ENCODE results near the gene CFAP47.
A peak's percentile ranks its signal among the peaks of the same experiment; 100 is the strongest.
"Not testable (repeated sequence)": the region's sequence is repeated elsewhere in the genome, so short reads cannot be mapped to it uniquely, and the experiment has no call there.

The CFAP47 gene, protein sequence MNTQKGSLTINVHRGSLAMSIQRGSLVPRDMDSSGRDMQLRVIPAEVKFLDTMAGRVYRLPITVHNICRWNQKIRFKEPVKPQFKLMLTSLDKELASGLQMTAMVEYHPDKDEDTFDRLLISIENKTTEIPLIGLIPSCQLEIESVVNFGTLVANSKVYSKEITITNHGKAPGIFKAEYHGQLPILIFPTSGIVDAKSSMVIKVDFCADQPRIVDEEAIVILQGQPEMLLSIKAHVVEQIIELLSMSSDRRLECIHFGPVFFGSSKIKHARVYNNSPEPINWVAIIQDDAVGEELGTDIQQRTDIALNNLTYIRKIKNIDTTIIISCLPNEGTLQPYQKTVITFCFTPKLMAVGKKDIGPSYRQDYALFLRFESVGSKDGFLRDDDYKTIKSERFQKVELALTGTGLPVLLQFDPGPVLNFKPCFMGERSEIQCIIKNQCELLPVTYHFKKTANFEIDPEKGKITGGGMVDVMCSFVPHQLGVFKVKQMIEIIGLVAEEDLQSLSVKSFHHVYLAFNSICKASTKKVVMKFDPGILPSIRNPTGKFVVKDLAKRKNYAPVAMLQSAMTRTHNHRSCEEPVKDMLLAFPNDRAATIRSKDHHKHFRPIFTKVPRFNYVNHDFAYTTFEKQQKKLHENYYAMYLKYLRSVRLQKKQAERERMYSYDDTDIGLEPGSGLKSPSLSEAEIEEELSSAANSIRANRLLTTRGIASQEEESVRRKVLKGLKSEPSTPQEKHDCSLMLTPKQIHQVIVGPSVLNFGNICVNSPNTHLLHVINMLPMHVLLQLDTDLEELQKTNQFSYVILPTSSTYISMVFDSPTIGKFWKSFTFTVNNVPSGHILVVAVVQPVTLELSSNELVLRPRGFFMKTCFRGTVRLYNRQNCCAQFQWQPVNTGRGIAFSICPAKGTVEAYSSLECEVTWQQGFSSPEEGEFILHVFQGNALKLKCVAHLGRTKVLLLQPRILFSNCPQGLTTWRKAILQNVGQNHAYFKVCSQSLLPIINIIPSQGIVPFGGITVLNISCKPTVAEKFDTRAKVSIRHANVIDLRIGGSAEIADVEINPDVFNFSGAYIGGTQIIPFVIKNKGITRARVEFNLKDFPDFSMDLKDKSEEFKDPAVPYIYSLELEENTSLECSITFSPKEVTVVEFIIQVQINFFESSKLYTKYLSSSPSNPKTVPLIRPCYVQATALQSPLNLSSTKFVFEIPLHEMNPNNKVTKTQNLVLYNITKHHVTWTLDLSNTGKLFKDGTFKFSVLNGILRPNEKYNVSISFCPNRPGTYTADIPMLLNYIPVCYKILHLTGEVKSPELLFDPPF (N-terminal part only)

DNA sequence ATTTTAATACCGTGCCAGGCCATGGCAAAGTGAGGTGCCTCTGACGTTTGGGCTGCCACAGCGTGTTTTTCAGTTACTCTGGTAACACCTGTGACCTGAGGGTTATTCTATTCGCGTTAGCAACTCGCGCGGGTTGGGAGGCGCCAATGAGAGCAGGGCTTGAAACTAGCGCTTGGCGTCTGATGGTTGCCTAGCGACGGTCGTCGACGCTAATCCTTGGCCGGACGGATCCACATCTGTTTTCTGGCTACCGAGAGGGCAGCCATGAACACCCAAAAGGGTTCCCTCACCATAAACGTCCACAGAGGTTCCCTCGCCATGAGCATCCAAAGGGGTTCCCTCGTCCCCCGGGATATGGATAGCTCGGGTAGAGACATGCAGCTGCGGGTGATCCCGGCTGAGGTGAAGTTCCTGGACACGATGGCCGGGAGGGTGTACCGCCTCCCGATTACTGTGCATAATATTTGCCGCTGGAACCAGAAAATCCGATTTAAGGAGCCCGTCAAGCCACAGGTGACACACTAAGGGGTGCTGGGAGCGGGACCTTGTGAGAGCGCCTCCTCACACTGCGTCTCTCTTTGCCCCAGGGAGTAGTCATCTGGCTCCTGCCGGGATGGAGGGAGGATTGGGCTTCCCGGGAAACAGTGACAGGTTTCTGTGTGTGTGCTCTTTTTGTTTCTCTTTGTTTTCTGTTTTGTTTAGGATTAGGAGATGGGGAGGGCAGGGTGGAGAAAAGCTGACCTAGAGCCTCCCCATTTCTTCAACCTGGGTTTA, at the start of gene CFAP47:
Gene CFAP47, plus strand, starts transcription at position 199 of the 774 bp plus-strand sequence. Its CDS starts 66 bp downstream, at position 265.
- DNase-seq (ENCODE audit: low read depth in 3 of 3), result no peak

DNA sequence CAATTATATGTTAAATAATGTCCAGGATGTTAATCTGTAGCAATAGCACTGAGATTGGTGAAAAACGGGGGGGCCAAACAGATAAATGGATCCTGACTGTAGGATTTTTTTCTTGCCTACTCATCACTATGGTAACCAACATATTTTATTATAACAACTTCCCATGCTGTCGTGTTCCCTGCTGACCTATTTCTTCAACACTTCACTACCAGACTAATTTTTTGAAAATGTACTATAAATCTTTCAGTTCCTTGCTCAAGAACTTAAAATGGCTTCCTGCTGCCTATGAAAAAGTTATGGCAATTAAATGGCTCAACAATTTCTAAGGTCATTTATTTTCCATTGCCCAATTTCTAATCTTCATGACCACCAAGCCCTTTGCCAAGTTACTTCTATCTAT, 38.9 kb upstream of the CFAP47 start:
- DNase-seq (ENCODE audit: low read depth in 3 of 3), result no peak

DNA sequence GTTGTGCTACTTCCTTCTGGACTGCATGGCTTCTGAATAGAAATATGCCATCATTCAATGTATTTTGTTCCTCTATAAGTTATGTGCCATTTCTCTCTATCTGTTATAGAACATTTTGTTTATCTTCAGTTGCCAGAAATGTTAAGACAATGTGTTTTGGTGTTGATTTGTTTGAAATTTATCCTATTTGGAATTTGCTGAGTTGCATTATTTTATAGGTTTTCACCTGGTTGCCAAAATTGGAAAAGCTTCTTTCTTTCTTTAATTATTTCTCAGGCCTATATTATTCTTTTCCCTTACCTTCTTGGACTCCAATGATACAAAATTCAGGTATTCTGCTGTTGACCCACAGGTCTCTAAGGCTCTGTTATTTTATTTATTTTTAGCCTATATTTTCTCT, 33.4 kb upstream of the CFAP47 start:
- no peak for DNase-seq (ENCODE audit: low read depth in 3 of 3)

DNA sequence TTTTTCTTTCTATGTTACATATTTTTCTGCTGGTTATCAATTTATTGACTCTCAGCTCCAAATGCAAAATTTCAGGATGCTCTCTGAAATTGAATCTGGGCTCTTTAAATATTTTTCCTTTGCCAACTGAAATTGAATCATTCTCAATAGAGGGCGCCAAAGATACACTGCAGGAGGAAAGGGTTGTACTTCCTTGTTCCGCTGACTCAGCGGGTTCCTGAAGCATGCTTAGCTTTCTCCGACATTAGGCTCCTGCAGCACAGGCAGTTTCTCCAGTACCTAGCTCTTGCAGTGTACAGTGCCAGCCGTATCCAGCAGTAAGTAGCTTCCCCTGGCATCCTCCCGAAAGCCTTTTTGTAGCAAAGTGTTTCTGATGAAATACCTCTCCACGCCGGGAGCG, 28.8 kb upstream of the CFAP47 start:
- DNase-seq (ENCODE audit: low read depth in 3 of 3), result peak in 1 of 3 donors; percentile 9

GRCh38 chrX:35986816-35987215, 67.3 kb downstream of the CFAP47 start:
- not testable (repeated sequence) for DNase-seq (ENCODE audit: low read depth in 3 of 3)

DNA sequence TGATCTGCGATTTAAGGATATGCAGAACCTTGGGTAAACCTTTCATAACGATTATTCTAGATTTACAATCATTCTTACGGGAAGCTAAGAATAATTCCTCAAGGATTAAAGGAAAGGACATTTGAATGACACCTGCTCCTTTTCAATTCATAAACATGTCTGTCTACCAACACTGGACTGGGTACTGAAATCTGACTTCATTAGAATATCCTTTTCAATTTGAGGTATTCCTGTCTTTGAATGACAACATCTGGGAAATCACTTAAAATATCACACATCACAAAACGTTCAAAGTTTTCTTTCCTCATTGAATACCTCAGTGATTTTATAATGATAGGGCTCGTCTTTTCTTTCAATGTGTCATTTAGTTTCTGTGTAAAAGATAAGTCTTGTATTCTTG, 87.7 kb downstream of the CFAP47 start:
- DNase-seq (ENCODE audit: low read depth in 3 of 3), result no peak

DNA sequence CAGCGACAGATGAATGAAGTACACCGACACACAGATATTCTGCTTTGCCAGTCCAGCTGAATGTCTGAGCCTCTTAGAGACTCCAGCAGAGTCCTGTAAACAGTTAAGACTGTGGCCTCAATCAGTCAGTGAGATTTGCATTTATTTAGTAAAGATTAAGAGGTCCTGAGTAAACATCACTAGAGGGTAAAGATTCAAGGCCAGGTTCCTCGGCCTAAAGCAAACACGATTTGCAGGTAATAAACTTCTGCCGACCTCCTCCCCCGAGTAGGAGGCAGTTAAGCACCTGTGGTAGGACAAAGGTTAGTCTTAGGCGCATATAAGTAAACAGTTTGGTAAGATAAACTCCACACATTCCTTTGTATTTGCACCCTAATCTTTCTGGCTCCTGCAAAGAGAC, 99.6 kb downstream of the CFAP47 start:
- DNase-seq (ENCODE audit: low read depth in 3 of 3), result no peak

DNA sequence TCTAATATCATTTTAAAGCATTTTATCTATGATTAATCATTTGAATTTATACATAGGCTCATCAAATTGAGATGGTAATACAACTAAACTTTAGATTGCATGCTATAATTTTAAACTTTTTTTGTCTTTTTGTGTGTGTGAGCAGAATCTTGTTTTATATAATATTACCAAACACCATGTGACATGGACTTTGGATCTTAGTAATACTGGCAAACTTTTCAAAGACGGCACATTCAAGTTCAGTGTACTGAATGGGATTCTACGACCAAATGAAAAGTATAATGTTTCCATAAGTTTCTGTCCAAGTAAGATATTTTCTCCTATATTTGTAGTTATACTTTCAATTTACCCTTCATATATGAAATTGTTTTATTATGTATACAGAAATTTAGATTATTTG, 116.0 kb downstream of the CFAP47 start:
- DNase-seq (ENCODE audit: low read depth in 3 of 3), result no peak

DNA sequence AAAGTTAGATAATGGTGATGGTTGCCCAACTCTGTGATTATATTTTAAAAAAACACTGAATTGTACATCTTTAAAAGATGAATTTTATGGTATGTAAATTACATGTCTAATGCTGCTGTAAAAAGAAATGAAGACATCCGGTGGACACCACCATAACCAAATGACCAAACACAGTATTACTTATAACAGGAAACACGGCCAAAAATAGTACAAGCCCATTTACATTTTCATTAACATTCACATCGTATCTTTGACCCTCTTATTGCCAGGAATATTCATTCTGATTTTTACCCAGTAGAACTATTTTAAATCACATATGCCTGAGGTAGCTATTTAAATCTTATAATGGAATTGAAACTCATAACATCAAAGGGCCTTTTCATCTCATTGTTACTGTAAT, 143.2 kb downstream of the CFAP47 start:
- no peak for DNase-seq (ENCODE audit: low read depth in 3 of 3)

GRCh38 chrX:36071061-36071460, 151.5 kb downstream of the CFAP47 start:
- no peak for DNase-seq (ENCODE audit: low read depth in 3 of 3)

DNA sequence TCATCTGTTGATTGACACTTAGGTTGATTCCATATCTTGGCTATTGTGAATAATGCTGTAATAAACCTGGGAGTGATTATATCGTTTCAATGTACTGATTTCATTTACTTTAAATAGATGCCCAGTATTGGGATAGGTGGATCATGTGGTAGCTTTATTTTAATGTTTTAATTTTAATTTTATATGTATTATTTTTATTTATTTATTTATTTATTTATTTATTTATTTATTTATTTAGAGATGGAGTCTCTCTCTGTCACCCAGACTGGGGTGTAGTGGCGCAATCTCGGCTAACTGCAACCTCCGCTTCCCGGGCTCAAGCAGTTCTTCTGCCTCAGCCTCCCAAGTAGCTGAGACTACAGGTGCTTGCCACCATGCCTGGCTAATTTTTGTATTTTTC, 155.5 kb downstream of the CFAP47 start:
- DNase-seq (ENCODE audit: low read depth in 3 of 3), result not testable (repeated sequence)

DNA sequence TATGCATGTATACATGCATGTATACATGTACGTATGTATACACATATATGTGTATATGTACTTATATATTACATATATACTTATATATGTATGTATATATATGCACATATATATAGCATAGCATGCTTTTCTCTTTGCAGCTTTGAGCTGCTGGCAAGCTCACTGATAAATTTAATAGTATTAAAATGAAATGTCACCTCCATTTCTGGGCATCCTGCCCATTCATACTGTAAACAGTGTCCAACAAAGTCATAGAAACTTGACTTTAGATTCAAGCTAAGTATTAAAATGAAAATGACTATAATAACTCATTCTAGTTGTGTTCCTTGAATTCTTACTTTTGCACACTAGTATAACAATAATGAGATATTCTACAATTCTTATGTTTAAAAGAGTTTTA, 163.7 kb downstream of the CFAP47 start:
- DNase-seq (ENCODE audit: low read depth in 3 of 3), result no peak

- no peak for DNase-seq (ENCODE audit: low read depth in 3 of 3)
Observed at GRCh38 chrX:36087366-36087765, 167.8 kb downstream of the CFAP47 start.

GRCh38 chrX:36088939-36089338, 169.4 kb downstream of the CFAP47 start:
- DNase-seq (ENCODE audit: low read depth in 3 of 3), result not testable (repeated sequence)

GRCh38 chrX:36102425-36102824, 182.9 kb downstream of the CFAP47 start:
- no peak for DNase-seq (ENCODE audit: low read depth in 3 of 3)

DNA sequence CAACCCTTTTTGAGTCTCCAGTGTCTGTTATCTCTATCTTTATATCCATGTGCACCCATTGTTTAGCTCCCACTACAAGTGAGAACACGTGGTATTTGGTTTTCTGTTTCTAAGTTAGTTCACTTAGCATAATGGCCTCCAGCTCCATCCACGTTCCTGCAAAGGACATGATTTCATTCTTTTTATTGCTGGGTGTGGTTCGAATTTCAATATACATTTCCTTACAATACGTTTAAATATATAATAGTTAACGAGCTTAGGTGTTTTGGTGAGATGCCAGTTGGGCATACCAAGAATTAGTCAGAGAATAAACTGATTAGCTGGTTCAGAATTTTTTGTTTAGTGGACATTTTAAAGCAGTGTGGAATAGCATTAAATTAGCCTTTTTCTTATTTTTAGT, 196.7 kb downstream of the CFAP47 start:
- no peak for DNase-seq (ENCODE audit: low read depth in 3 of 3)

DNA sequence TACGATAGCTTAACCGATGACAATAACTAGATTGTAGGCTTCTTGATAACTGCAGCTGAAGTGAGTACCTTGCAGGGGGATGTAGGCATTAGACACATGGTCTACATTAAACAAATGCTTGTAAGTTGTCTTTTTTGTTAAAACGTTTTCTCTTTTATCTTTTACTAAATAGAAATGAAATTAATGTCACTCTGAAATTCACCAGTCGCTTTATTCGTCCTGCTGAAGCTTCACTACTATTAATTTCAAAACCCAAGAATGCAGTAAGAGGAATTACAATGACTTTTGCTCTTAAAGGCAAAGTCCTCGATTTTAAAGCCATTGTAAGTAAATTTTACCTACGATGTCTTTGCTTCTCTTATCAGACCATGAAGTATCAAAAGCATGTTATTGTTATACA, 239.7 kb downstream of the CFAP47 start:
- DNase-seq (ENCODE audit: low read depth in 3 of 3), result no peak

DNA sequence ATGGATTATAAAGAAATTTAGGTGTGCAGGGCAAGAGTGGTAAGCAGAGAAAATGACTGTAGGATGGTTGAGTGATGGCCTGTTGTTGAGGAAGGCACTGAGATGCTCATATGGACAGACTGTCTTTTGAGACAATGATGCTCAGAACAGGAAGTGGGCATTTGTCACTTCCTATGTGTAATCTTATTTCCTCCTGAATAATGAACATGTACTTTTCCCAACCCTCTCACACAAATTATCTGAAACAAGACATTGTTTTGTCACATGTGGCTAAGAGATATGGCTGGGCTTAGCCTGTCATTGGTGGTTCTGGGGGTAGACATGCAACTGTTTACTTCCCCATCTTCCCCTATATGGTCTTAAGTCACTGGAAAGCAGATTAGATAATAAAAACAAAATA, 240.5 kb downstream of the CFAP47 start:
- no peak for DNase-seq (ENCODE audit: low read depth in 3 of 3)

DNA sequence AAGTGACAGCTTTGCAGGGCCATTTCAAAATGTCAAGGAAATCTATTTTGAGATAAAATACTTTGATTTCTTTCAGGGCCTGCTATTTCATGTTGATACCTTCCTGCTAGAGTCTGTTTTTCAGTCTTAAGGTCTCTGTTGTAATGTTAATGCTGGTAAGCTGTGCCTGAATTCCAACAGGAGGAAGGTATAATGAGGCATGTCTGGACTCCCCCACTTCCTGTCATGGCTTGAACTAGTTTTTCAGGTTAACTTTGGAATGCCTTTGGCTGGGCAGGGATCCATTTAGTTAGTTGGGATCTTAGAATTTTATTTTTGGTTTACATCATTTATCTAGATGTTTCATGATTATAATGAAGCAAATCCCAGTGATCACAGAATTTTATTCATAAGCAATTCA, 279.0 kb downstream of the CFAP47 start:
- no peak for DNase-seq (ENCODE audit: low read depth in 3 of 3)

GRCh38 chrX:36199928-36200327, 280.4 kb downstream of the CFAP47 start:
- DNase-seq (ENCODE audit: low read depth in 3 of 3), result no peak

DNA sequence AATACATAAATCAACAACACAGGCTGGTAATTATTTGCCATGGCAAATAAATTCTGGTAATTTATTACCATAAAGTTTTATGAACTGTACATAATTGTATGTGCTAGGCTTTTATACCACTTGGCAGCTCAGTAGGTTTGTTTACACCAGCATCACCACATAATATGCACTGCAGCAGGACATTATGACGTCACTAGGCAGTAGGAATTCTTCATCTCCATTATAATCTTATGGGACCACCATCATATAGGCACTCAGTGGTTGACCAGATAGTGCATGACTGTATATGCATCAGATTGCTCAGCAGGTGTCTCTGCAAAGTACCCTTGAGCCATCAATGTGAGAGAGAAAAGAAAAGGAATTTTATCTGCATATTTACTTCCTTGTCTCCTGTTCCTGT, 295.4 kb downstream of the CFAP47 start:
- DNase-seq (ENCODE audit: low read depth in 3 of 3), result no peak

All from stimulated activated CD4-positive, alpha-beta T cell treated with anti-CD3 and anti-CD28 coated beads, TNF-alpha, amount 100 ng/mL, for 48 hours (primary cell).